GM12872 (cell line): Measurements from ENCODE around the gene KLHL29.

Source experiments
- TF ChIP-seq, protein P1 (sequence below): IDR thresholded peaks from 3 replicates; pipeline ENCODE4 v1.5.1; 2011; ENCODE audit warnings: low read depth, mild to moderate bottlenecking, low read length, moderate library complexity; ENCODE audit not compliant: insufficient read depth

Gene KLHL29

DNA sequence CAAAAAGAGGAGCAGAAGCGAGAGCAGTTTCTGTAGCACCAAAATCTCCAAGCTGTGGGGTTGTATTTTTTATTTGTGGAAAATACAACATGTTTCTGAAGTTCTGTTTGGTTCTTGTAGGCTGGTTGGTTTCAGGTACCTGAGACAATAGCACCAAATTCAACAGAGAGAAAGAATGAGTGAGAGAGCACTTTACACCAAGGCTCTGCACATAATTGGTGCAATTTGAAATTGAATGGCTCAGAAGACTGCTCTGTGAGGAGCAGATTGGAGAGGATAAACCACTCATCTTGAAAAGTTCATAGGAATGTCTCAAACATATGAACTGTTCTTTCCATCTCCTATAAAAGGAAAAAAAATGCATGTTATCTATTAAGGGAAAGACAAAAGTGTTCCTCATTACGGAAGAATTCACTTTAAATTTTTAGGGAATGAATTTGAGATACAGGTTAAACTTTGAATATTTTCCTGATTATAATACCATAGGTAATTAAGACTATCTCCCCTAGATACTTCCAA lies 366.8 kb downstream of the KLHL29 start:
- TF ChIP-seq, protein P1, sequence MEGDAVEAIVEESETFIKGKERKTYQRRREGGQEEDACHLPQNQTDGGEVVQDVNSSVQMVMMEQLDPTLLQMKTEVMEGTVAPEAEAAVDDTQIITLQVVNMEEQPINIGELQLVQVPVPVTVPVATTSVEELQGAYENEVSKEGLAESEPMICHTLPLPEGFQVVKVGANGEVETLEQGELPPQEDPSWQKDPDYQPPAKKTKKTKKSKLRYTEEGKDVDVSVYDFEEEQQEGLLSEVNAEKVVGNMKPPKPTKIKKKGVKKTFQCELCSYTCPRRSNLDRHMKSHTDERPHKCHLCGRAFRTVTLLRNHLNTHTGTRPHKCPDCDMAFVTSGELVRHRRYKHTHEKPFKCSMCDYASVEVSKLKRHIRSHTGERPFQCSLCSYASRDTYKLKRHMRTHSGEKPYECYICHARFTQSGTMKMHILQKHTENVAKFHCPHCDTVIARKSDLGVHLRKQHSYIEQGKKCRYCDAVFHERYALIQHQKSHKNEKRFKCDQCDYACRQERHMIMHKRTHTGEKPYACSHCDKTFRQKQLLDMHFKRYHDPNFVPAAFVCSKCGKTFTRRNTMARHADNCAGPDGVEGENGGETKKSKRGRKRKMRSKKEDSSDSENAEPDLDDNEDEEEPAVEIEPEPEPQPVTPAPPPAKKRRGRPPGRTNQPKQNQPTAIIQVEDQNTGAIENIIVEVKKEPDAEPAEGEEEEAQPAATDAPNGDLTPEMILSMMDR: no peak

DNA sequence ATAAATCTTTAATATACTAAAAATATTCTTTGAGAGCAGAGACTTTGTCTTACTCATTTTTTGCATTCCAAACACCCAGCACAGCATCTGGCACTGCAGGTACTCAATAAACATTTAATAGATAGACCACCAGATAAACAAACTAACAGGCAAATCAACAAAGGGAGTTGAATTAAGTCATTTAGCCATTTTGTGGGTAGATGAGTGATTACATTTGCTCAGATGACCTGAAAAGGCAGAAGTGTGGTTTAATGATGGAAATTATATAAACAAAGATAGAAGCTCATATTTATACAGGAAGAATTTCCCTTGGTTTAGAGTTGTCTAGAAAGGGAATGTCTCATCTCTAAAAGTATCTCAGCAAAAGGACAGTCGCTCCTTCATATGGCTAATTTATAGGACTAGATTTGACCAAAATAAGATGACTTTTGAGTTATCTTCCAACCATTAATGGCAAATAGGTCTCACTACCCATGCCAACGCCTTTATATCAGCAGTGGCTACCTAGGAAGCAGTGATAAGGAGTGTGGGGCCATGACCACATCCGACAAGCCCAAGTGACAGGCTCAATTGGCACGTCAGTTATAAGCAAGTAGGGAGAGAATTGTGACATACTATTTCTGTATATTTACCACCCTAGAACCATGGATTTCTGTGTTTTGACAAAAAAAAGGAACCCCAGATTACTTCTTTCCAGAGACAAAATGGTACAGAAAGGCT lies 368.5 kb downstream of the KLHL29 start:
- TF ChIP-seq, protein P1: no peak

DNA sequence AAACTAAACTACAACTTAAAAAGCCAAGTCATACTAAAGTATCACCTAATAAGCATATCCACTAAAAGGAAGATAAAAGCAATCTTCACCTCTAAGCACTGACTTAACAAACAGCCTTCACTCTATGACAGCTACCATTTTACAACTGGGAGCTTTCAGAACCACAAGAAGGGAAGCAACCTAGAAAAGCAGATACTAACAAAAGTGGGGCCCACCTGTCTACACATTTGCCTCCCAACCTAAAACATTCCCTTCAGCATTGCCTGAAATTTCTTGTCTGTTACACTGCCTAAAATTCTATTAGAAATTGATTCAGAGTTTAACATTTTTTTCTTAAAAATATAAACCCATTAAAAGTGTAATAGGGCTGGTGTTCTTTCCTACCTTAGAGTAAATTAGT lies 370.0 kb downstream of the KLHL29 start:
- TF ChIP-seq, protein P1: no peak

DNA sequence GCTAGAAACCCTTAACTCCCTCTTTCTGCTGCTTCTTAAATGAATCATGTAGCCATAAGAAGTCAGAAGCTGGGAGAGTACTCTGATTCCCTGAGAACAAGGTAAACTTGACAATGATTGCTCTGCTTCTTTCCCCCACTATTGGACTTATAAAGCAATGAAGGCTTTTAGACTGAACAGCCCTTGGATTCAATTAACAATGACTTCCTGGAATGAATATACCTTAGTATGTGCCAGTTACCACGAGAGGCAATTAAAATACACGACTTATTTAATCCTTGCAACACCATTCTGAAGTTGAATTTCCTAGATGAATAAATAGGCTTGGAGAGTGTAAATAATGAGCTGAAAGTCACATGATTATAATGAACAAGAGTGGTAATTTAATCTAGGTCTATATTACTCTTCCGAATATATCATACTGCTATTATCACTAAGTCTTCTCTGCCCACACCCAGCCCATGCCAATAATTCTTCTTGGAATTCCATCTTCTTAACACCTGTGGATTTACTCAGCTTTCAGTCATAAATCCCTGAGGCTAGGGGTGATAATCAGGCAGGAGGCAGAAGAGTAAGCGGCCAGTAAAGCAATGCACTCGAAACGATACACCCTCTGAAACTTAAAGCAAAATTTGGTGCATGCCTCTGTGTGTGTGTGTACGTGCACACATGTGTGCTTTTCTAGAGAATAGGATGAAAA lies 371.8 kb downstream of the KLHL29 start:
- TF ChIP-seq, protein P1: no peak

DNA sequence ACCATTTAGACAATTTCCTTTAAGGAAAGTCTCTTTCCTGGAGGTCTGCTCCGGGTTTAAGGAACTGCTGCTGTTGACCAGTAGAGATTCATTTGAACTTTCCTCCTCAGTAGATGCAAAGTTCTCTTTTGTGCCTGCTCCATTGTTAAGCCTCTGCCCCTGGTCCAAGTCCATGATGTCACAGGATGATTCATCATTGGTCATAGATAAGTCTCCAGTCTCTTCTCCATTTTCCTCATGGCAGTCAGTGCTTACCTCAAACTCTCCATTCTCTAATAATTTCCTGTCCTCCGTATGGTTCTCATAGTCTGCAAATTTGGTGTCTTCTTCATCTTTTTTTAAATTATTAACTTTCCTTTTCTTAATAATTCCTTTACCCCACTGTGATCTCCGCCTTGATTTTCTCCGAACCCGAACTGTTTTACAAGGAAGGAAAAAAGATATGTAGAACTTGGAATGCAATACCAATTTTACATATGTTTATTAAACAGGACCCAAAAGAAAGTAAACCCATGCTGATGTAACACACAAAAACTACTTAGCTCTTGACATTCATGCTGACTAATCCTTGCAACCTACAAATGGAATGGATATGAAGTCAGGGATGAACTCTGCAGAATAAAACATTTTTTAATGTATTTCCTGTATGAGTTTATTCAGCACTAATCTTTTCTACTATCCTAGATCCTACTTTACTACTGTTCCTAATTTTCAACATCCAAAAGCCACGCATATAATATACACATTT lies 372.9 kb downstream of the KLHL29 start:
- TF ChIP-seq, protein P1: no peak
